Stimulated activated CD4-positive, alpha-beta T cell treated with anti-CD3 and anti-CD28 coated beads, Interleukin-2, amount 100 ng/mL, for 48 hours (primary cell): ENCODE measurements around the gene SH3BGRL3.
"Not testable (repeated sequence)": the region's sequence is repeated elsewhere in the genome, so short reads cannot be mapped to it uniquely, and the experiment has no call there.

Experiments
- DNase-seq, 2 donors: peaks; one replicate each; pipeline ENCODE4 v3.0.0-alpha.2; 2020

The SH3BGRL3 gene

GRCh38 chr1:26279456-26280332 is at the start of gene SH3BGRL3:
Gene SH3BGRL3, plus strand, starts transcription at chr1:26280086. Its CDS starts 70 bp downstream, at chr1:26280156.
- DNase-seq, result peak; percentile 71 to 82

DNA sequence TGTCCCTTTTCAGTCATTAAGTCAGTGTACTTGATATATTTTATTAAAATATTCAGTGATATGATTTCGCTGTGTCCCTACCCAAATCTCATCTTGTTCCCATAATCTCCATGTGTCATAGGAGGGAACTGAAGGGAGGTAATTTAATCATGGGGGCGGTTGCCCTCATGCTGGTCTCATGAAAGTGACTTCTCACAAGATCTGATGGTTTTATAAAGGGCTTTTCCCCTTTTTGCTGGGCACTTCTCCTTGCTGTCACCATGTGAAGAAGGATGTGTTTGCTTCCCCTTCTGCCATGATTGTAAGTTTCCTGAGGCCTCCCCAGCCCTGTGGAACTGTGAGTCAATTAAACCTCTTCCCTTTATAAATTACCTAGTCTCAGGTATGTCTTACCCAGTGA is 49.2 kb upstream of the SH3BGRL3 start:
- not testable (repeated sequence) for DNase-seq

- peak; percentile 97 to 98 for DNase-seq
Measured at GRCh38 chr1:26233903-26234643, 45.8 kb upstream of the SH3BGRL3 start, which contains the start of gene CEP85. Gene CEP85, plus strand, starts transcription at chr1:26234200. Its CDS starts 5,584 bp downstream, at chr1:26239784.

GRCh38 chr1:26234644-26235370 is 45.1 kb upstream of the SH3BGRL3 start:
- DNase-seq, result peak; percentile 13 to 14

DNA sequence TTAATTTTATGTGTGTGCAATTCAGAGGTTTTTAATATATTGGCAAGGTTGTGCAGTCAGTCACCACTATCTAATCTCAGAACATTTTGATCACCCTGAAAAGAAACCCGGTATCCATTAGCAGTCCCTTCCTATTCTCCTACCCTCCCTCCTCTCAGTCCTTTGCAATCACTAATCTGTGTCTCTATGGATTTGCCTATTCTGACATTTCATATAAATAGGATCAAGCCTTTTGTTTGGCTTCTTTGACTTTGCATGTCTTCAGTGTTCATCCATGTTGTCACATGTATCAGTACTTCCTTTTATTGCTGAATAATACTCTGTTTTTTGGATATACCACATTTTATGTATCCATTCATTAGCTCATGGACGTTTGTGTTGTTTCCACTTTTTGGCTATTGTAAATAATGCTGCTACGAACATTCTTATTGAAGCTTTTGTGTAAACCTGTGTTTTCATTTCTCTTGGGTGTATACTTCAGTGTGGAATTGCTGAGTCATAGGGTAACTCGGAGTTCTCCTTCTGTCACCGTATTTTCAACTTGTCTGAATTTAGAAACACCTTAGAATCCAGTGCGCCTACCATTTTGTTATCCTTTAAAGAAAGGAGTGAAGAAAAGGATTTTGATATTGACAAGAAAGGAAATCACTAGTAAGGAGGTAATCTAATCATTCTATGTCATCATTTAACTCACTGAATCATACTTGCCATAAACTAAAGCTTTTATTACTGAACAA is 42.5 kb upstream of the SH3BGRL3 start:
- DNase-seq, result no peak

GRCh38 chr1:26239936-26240335 is 40.0 kb upstream of the SH3BGRL3 start:
- no peak for DNase-seq

GRCh38 chr1:26252718-26253117 is 27.2 kb upstream of the SH3BGRL3 start:
- DNase-seq, result no peak

GRCh38 chr1:26254404-26254803 is 25.5 kb upstream of the SH3BGRL3 start:
- no peak for DNase-seq

DNA sequence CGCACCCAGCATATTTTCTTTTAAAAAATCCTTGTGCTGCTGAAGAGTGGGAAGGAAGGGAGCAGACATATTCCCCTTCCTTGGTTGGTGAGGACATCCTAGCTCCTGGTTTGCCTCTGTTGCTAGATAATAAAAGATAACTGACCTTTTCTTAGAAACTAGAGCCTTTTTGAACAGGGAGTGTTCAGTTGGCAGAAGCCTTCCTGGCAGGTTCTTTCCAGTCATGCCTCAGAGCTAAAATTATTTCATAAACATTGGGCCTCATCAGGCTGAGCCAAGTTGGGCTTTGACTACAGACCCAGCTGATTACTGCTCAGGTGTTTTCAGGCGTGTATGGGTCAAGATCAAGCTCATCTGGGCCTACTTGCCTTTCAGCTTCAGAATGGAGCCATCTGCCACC is 22.7 kb upstream of the SH3BGRL3 start:
- DNase-seq, result no peak

DNA sequence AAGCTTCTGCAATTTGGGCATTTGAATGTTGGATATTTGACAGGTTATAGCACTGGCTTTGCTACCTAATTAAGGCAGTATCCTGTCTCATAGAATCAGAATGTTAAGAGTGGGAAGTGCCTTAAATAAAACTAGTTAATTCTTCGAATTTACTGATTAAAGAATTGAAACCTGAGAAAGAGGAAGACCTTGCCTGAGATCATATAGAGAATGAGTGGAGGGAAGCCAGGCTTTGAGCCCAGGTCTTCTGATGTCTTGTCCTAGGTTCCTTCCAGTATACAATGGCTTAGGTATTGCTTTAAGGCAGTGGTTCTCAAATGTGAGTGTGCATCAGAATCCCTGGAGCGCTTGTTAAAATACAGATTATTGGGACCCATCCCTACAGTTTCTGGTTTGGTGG is 20.9 kb upstream of the SH3BGRL3 start:
- no peak for DNase-seq

DNA sequence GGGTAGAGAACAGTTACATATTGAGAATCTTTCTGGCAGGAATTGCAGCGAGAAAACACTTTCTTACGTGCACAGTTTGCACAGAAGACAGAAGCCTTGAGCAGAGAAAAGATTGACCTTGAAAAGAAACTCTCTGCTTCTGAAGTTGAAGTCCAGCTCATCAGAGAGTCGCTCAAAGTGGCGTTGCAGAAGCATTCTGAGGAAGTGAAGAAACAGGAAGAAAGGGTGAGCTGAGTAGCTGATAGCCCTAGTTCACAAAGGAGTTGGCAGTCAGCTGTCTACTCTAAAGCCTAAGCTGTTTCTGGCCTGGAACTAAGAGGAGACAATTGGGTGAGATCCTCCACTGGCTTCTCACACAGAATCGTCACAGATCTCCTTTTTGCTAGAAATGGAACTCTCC is 20.3 kb upstream of the SH3BGRL3 start:
- DNase-seq, result no peak

DNA sequence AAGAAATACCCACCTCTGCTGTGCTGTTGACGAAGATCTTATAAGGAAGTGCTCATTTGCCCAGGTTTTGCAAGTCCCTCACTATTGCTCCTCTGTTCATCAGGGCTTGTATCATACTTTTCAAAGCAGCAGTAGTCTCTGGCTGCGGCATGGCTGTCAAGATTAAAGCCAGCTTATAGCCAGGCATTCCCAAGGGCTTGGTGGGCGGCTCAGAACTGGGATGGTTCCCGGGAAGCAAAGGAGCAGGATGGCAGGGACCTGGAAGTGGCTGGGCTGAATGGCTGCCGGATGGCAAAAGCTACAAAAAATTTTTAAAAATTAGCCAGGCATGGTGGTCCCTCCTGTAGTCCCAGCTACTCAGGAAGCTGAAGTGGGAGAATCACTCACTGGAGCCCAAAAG is 16.7 kb upstream of the SH3BGRL3 start:
- no peak for DNase-seq

DNA sequence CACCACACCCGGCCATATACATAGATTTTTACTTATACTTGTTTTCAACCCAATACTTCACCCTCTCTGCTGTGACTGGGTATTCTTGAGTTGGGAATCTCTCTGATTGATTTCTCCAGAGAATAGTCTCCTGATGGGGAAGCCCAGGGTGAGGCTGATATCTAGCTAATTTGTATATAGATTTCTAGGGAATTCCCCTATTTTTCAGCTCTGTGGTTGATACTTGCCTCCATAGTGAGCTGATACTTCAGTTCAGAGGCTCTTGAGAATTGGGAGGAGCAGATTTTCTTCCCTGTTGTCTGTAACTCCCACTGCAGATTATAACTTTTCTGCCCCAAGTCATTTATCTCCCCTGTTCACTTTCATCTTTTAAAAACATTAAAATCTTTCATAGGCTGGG is 14.5 kb upstream of the SH3BGRL3 start:
- DNase-seq, result no peak

DNA sequence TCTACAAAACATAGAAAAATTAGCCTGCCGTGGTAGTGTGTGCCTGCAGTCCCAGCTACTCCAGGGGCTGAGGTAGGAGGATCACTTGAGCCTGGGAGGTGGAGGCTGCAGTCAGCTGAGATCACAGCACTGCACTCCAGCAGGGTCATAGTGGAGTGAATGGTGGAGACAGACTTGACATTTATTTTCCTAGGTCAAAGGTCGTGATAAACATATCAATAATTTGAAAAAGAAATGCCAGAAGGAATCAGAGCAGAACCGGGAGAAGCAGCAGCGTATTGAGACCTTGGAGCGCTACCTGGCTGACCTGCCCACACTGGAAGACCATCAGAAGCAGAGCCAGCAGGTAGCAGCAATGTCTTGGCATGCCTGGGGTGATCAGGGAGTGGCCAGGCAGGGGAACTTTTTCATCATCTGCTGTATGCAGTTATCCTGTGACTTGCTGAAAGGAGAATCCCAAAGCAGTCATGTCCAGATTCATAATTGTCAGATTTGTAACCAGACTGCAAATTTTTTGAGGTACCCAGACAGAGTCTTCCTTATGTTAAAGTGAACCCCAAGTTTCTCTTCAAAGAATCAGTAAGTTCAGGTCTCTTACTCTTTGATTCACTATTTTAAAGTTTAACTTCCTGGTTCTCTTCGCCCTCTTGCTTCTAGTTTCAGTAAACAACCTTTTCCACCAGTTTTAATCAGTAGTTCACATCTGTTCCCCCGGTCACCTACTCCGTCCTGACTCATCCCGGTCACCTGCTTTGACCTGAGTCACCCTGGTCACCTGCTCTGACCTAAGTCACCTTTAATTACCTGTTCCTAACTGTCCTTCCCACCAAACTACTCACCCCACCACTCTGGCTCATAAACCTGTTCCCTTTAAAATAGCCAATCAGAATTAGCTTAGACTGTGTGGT is 11.3 kb upstream of the SH3BGRL3 start:
- no peak for DNase-seq

DNA sequence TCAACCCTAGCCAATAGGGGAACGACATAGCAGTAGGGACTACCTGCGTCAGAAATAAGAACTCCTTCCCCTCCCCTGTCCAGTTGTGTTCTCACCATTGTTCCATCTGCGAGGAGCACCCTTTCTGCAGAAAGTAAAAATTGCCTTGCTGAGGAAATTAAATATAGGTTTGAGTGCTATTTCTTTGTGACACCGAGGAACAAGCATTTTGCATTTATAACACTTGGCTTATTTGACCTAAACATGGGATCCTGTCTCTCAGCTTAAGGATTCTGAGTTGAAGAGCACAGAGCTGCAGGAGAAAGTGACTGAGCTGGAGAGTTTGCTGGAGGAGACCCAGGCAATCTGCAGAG is 10.7 kb upstream of the SH3BGRL3 start:
- DNase-seq, result no peak

DNA sequence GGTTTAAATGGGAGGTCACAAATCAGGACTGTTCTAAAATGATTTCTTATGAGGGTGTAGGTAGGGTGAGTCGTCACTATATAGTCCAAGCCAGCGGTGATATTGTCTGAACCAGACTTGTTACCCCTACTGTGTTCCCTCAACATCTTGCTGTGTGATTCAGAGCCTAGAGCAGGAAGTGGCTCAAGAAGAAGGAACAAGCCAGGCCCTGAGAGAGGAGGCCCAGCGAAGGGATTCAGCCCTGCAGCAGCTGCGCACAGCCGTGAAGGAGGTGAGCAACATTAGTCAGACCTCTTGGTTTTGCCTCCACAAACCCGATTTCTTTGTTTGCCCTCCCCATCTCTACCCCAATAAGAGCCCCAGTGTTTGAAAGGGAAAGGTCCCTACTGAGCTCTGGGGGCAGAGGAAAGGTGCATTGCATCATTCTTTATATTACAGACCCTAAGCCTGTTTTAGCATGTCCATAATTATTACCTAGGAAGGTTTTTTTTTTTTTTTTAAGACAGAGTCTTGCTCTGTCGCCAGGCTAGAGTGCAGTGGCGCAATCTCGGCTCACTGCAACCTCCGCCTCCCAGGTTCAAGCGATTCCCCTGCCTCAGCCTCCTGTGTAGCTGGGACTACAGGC is 5.0 kb upstream of the SH3BGRL3 start:
- no peak for DNase-seq

DNA sequence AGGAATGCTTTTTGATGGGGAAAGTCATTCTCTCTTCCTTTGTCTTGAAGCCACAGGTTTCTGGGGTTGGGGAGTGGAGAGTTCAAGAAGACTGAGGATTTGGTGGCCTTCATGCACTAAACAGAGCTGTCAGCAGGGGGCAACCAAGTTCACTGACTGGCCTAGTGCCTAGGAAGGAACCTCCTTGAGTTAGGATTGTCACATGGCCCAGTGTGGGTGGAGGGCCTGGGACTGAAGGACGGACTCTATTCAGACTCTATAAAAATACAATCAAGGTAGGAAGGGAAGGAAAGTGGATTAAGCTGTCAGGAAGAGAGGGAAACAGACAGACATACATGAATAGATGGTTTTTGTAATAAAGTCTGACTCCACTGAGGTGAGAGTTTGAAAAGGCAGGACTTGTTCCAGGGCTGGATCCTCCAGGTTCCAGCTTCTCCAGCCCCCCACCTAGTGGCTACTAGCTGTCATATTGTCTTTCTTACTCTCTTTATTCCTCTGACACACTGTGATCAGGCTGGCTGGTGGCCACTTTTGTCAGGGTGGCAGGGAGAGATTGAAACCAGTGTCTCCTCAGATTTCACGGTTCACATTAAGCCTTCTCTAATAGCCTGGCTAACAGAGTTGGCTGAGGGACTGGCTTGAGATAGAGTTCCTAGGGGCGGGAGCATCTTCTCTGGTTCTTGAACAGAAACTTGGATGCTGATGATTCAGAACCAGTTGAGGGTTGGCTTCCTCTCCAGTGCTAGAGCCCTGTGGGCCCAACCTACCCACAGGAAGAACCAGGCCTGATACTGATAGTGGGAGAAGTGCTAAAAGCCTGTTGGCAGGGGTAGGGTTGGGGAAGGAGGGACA is 4.1 kb upstream of the SH3BGRL3 start:
- peak; percentile 84 to 86 for DNase-seq

DNA sequence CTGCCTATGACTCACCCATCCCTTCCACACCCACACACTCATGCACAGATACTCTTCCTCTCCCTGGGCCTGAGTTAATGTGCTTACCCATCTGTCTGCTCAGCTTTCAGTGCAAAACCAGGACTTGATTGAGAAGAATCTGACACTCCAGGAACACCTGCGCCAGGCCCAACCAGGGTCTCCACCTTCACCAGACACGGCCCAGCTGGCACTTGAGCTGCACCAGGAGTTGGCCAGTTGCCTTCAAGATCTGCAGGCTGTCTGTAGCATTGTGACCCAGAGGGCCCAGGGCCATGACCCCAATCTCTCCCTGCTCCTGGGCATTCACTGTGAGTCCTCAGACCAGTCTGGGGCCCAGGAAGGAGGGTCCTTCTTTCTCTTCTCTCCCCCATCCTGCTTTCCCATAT is 3.5 kb upstream of the SH3BGRL3 start:
- no peak for DNase-seq

DNA sequence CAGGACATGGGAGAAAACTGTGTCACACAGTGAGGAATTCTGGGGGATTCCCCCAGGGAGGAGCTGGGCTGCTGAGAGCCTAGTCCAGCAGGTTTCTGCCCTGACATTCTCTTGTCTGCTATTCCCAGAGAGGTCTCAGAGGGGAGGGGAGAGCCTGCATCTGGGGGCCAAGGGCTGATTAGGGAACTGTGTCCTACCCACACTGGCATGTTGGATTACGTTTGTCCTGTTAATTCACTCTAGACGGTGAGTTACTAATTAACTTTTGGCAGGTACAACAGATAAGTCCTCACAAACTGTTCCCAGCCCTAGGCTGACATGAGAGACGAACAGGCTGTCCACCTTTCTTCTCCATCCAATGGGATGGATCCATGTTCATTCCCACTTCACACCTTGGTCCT is 2.6 kb upstream of the SH3BGRL3 start:
- no peak for DNase-seq

GRCh38 chr1:26277719-26278118 is 2.2 kb upstream of the SH3BGRL3 start:
- no peak for DNase-seq
